ENCODE measurements around the gene PLPP2.
A peak's percentile ranks its signal among the peaks of the same experiment; 100 is the strongest.

The PLPP2 gene

GRCh38 chr19:313988-314815, 23.0 kb upstream of the PLPP2 start:
- H3K27me3 ChIP-seq (ENCODE audit: control insufficient read depth in 1 of 2, insufficient read depth in 2 of 2, low read length in 2 of 2), result no peaks in the 10 kb centered on the region
- no peak overlapping the region for H3K27ac ChIP-seq (ENCODE audit: low read length)
- H3K9me3 ChIP-seq (ENCODE audit: control insufficient read depth in 2 of 2, low read length in 2 of 2), result no peaks in the 10 kb centered on the region
- H3K9ac ChIP-seq (ENCODE audit: low read length in 2 of 2), result no peak overlapping the region
- H3K36me3 ChIP-seq (ENCODE audit: control insufficient read depth in 2 of 2, insufficient read depth in 2 of 2, low read length in 2 of 2), result peaks cover 16 to 23% of the 10 kb centered on the region in 2 donors
- no peak overlapping the region for H3K4me3 ChIP-seq (ENCODE audit: low read length in 2 of 2)
- peaks cover 8% of the 10 kb centered on the region for H3K4me1 ChIP-seq (ENCODE audit: control insufficient read depth, insufficient read depth, low read length)

- no peak overlapping the region for H3K27ac ChIP-seq (ENCODE audit: low read length)
- H3K9ac ChIP-seq (ENCODE audit: low read length in 2 of 2), result no peak overlapping the region
- H3K36me3 ChIP-seq (ENCODE audit: control insufficient read depth in 2 of 2, insufficient read depth in 2 of 2, low read length in 2 of 2), result peaks cover 16 to 24% of the 10 kb centered on the region in 2 donors
- H3K27me3 ChIP-seq (ENCODE audit: control insufficient read depth in 1 of 2, insufficient read depth in 2 of 2, low read length in 2 of 2), result no peaks in the 10 kb centered on the region
- H3K9me3 ChIP-seq (ENCODE audit: control insufficient read depth in 2 of 2, low read length in 2 of 2), result no peaks in the 10 kb centered on the region
- no peak overlapping the region for H3K4me3 ChIP-seq (ENCODE audit: low read length in 2 of 2)
- peaks cover 11% of the 10 kb centered on the region for H3K4me1 ChIP-seq (ENCODE audit: control insufficient read depth, insufficient read depth, low read length)
Observed at GRCh38 chr19:313169-313987, 22.2 kb upstream of the PLPP2 start.

GRCh38 chr19:311813-312261, 20.6 kb upstream of the PLPP2 start:
- Histone ChIP-seq H3K27me3 (ENCODE audit: control insufficient read depth in 1 of 2, insufficient read depth in 2 of 2, low read length in 2 of 2) (no peaks in the 10 kb centered on the region), H3K36me3 (ENCODE audit: control insufficient read depth in 2 of 2, insufficient read depth in 2 of 2, low read length in 2 of 2) (peaks cover 16 to 32% of the 10 kb centered on the region in 2 donors), H3K27ac (ENCODE audit: low read length) (no peak overlapping the region), H3K4me1 (ENCODE audit: control insufficient read depth, insufficient read depth, low read length) (peaks cover 11% of the 10 kb centered on the region), H3K4me3 (ENCODE audit: low read length in 2 of 2) (peak overlapping the region in 1 of 2 donors; percentile 66), H3K9ac (ENCODE audit: low read length in 2 of 2) (no peak overlapping the region), H3K9me3 (ENCODE audit: control insufficient read depth in 2 of 2, low read length in 2 of 2) (no peaks in the 10 kb centered on the region)

GRCh38 chr19:310781-311496, 19.7 kb upstream of the PLPP2 start:
- no peaks in the 10 kb centered on the region for H3K27me3 ChIP-seq (ENCODE audit: control insufficient read depth in 1 of 2, insufficient read depth in 2 of 2, low read length in 2 of 2)
- H3K9ac ChIP-seq (ENCODE audit: low read length in 2 of 2), result peak overlapping the region in 1 of 2 donors; percentile 32
- no peak overlapping the region for H3K27ac ChIP-seq (ENCODE audit: low read length)
- H3K4me1 ChIP-seq (ENCODE audit: control insufficient read depth, insufficient read depth, low read length), result peaks cover 11% of the 10 kb centered on the region
- peaks cover 16 to 36% of the 10 kb centered on the region in 2 donors for H3K36me3 ChIP-seq (ENCODE audit: control insufficient read depth in 2 of 2, insufficient read depth in 2 of 2, low read length in 2 of 2)
- H3K9me3 ChIP-seq (ENCODE audit: control insufficient read depth in 2 of 2, low read length in 2 of 2), result no peaks in the 10 kb centered on the region
- peak overlapping the region in 1 of 2 donors; percentile 66 for H3K4me3 ChIP-seq (ENCODE audit: low read length in 2 of 2)

- Histone ChIP-seq H3K4me1 (ENCODE audit: control insufficient read depth, insufficient read depth, low read length) (peaks cover 11% of the 10 kb centered on the region), H3K9ac (ENCODE audit: low read length in 2 of 2) (peak overlapping the region in 1 of 2 donors; percentile 31), H3K9me3 (ENCODE audit: control insufficient read depth in 2 of 2, low read length in 2 of 2) (no peaks in the 10 kb centered on the region), H3K36me3 (ENCODE audit: control insufficient read depth in 2 of 2, insufficient read depth in 2 of 2, low read length in 2 of 2) (peaks cover 20 to 33% of the 10 kb centered on the region in 2 donors), H3K4me3 (ENCODE audit: low read length in 2 of 2) (peak overlapping the region; percentile 51 to 66), H3K27ac (ENCODE audit: low read length) (no peak overlapping the region), H3K27me3 (ENCODE audit: control insufficient read depth in 1 of 2, insufficient read depth in 2 of 2, low read length in 2 of 2) (no peaks in the 10 kb centered on the region)
Observed at GRCh38 chr19:310141-310651, 19.0 kb upstream of the PLPP2 start.

- Histone ChIP-seq H3K36me3 (ENCODE audit: control insufficient read depth in 2 of 2, insufficient read depth in 2 of 2, low read length in 2 of 2) (peaks cover 13 to 32% of the 10 kb centered on the region in 2 donors), H3K27ac (ENCODE audit: low read length) (no peak overlapping the region)
Observed at GRCh38 chr19:309206-309565, 18.0 kb upstream of the PLPP2 start.

GRCh38 chr19:308471-309205, 17.4 kb upstream of the PLPP2 start:
- Histone ChIP-seq H3K4me1 (ENCODE audit: control insufficient read depth, insufficient read depth, low read length) (peaks cover 11% of the 10 kb centered on the region), H3K9ac (ENCODE audit: low read length in 2 of 2) (no peak overlapping the region), H3K36me3 (ENCODE audit: control insufficient read depth in 2 of 2, insufficient read depth in 2 of 2, low read length in 2 of 2) (peaks cover 12 to 28% of the 10 kb centered on the region in 2 donors), H3K9me3 (ENCODE audit: control insufficient read depth in 2 of 2, low read length in 2 of 2) (no peaks in the 10 kb centered on the region), H3K27me3 (ENCODE audit: control insufficient read depth in 1 of 2, insufficient read depth in 2 of 2, low read length in 2 of 2) (no peaks in the 10 kb centered on the region), H3K4me3 (ENCODE audit: low read length in 2 of 2) (peak overlapping the region in 1 of 2 donors; percentile 29), H3K27ac (ENCODE audit: low read length) (no peak overlapping the region)

More at GRCh38 chr19:309206-309565, 18.0 kb upstream of the PLPP2 start:
- peaks cover 11% of the 10 kb centered on the region for H3K4me1 ChIP-seq (ENCODE audit: control insufficient read depth, insufficient read depth, low read length)
- H3K9ac ChIP-seq (ENCODE audit: low read length in 2 of 2), result no peak overlapping the region
- H3K9me3 ChIP-seq (ENCODE audit: control insufficient read depth in 2 of 2, low read length in 2 of 2), result no peaks in the 10 kb centered on the region
- H3K4me3 ChIP-seq (ENCODE audit: low read length in 2 of 2), result peak overlapping the region in 1 of 2 donors; percentile 29
- no peaks in the 10 kb centered on the region for H3K27me3 ChIP-seq (ENCODE audit: control insufficient read depth in 1 of 2, insufficient read depth in 2 of 2, low read length in 2 of 2)

- Histone ChIP-seq H3K27me3 (ENCODE audit: control insufficient read depth in 1 of 2, insufficient read depth in 2 of 2, low read length in 2 of 2) (no peaks in the 10 kb centered on the region), H3K9ac (ENCODE audit: low read length in 2 of 2) (no peak overlapping the region), H3K36me3 (ENCODE audit: control insufficient read depth in 2 of 2, insufficient read depth in 2 of 2, low read length in 2 of 2) (peaks cover 10 to 26% of the 10 kb centered on the region in 2 donors), H3K27ac (ENCODE audit: low read length) (no peak overlapping the region), H3K4me3 (ENCODE audit: low read length in 2 of 2) (no peak overlapping the region), H3K4me1 (ENCODE audit: control insufficient read depth, insufficient read depth, low read length) (peaks cover 11% of the 10 kb centered on the region), H3K9me3 (ENCODE audit: control insufficient read depth in 2 of 2, low read length in 2 of 2) (no peaks in the 10 kb centered on the region)
Observed at GRCh38 chr19:307793-308420, 16.7 kb upstream of the PLPP2 start.

- Histone ChIP-seq H3K4me1 (ENCODE audit: control insufficient read depth, insufficient read depth, low read length) (peaks cover 11% of the 10 kb centered on the region), H3K9ac (ENCODE audit: low read length in 2 of 2) (no peak overlapping the region), H3K36me3 (ENCODE audit: control insufficient read depth in 2 of 2, insufficient read depth in 2 of 2, low read length in 2 of 2) (peaks cover 10 to 26% of the 10 kb centered on the region in 2 donors), H3K9me3 (ENCODE audit: control insufficient read depth in 2 of 2, low read length in 2 of 2) (no peaks in the 10 kb centered on the region), H3K4me3 (ENCODE audit: low read length in 2 of 2) (no peak overlapping the region), H3K27ac (ENCODE audit: low read length) (no peak overlapping the region), H3K27me3 (ENCODE audit: control insufficient read depth in 1 of 2, insufficient read depth in 2 of 2, low read length in 2 of 2) (no peaks in the 10 kb centered on the region)
Observed at GRCh38 chr19:307111-307531, 15.9 kb upstream of the PLPP2 start.
